ENCODE measurements around the gene NUDT21. TPM values are rescaled to one million over a fixed set of nuclear protein-coding genes. Genes with fewer than 3 reads are reported as not detected.
A peak's percentile ranks its signal among the peaks of the same experiment; 100 is the strongest.
"Not testable (repeated sequence)": the region's sequence is repeated elsewhere in the genome, so short reads cannot be mapped to it uniquely, and the experiment has no call there.

Gene NUDT21
- 10 to 100 TPM; 46.4 to 47.2 TPM for total RNA-seq

DNA sequence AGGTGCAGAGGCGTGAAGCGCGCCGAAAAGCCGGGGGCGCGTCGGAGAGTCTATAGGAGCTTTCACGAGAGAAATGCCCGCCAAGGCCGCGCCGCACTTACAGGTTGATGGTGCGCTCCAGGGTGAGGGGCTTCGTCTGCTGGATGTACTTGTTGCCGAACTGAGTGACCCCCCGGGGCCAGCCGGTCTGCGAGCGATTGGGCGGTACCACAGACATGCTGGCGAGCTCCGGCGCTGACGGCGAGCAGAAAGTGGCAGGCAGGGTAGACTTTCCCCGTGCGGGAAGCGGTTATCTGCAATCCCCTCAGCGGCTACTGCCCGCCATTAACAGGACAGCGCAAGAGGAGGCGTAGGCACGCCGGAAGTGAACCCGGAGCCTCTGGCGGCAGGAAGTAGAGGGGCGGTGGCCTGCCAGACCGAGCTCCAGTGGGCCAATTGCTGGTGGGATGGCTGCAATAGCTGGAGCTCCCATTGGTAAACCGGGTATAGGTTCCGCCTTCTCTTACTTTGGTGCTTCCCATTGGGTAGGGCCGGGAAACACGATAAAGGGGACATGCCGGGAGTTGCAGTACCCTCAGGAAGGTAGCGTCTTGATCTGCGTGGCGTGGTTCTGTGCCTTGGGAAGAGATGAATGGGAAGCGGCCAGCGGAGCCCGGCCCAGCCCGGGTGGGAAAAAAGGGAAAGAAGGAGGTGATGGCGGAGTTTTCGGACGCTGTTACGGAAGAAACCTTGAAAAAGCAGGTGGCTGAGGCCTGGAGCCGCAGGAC lies at the start of gene NUDT21, which contains the start of gene OGFOD1:
TSS of gene NUDT21 (minus strand) at position 347 of the 767 bp plus-strand sequence. CDS start at position 217, 130 bp downstream.
TSS of gene OGFOD1 (plus strand) at position 569 of the 767 bp plus-strand sequence. CDS start at position 628, 59 bp downstream.
- no peaks in the 10 kb centered on the region for H3K4me1 ChIP-seq (replicated peaks)
- H3K9me3 ChIP-seq = no peaks in the 10 kb centered on the region
- H3K4me3 ChIP-seq = peak within 1 kb of the TSS; percentile 75 to 91
- H3K27ac ChIP-seq = peak within 1 kb of the TSS; percentile 72 to 78
- TF ChIP-seq, protein P1, sequence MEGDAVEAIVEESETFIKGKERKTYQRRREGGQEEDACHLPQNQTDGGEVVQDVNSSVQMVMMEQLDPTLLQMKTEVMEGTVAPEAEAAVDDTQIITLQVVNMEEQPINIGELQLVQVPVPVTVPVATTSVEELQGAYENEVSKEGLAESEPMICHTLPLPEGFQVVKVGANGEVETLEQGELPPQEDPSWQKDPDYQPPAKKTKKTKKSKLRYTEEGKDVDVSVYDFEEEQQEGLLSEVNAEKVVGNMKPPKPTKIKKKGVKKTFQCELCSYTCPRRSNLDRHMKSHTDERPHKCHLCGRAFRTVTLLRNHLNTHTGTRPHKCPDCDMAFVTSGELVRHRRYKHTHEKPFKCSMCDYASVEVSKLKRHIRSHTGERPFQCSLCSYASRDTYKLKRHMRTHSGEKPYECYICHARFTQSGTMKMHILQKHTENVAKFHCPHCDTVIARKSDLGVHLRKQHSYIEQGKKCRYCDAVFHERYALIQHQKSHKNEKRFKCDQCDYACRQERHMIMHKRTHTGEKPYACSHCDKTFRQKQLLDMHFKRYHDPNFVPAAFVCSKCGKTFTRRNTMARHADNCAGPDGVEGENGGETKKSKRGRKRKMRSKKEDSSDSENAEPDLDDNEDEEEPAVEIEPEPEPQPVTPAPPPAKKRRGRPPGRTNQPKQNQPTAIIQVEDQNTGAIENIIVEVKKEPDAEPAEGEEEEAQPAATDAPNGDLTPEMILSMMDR (IDR thresholded peaks at IDR 0.05) = peak in 2 of 4 experiments; percentile 15 to 48
- TF ChIP-seq POLR2AphosphoS5 (IDR thresholded peaks at IDR 0.05) (peak; percentile 93), POLR2A (IDR thresholded peaks at IDR 0.05) (peak; percentile 58)
- H3K27me3 ChIP-seq (replicated peaks; ENCODE audit: insufficient read depth) = no peaks in the 10 kb centered on the region
- WGBS = under 1% methylated on average over 56 of the region's 56 CpGs
- H3K36me3 ChIP-seq = no peaks in the 10 kb centered on the region
- intact Hi-C loops (cut with DNase I) = no loop called here
- DNase-seq (ENCODE audit: low spot score) = peak; percentile 97

DNA sequence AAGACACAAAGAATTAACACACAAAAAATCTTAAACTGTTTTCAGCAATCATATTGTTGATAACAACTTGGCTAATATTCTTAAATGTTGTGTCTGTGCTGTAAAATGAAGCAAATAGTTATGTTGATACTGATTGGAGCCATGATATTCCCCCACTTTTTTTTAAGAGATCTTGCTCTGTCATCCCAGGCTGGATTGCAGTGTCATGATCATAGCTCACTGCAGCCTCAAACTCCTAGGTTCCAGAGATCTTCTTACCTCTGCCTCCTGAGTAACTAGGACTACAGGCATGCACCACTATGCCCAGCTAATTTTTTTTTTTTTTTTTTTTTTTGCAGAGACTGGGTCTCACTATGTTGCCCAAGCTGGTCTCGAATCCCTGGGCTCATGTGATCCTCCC lies 42.7 kb upstream of the NUDT21 start:
- DNase-seq (ENCODE audit: low spot score) = no peak
- Histone ChIP-seq H3K4me3 (no peak overlapping the region), H3K9me3 (no peaks in the 10 kb centered on the region), H3K36me3 (no peaks in the 10 kb centered on the region), H3K4me1 (replicated peaks) (no peaks in the 10 kb centered on the region), H3K27me3 (replicated peaks; ENCODE audit: insufficient read depth) (no peaks in the 10 kb centered on the region), H3K27ac (no peak overlapping the region)
- TF ChIP-seq POLR2AphosphoS5 (IDR thresholded peaks at IDR 0.05) = no peak
- intact Hi-C loops (cut with DNase I) = no loop called here
- WGBS = 93% methylated on average over 1 of the region's 1 CpG

DNA sequence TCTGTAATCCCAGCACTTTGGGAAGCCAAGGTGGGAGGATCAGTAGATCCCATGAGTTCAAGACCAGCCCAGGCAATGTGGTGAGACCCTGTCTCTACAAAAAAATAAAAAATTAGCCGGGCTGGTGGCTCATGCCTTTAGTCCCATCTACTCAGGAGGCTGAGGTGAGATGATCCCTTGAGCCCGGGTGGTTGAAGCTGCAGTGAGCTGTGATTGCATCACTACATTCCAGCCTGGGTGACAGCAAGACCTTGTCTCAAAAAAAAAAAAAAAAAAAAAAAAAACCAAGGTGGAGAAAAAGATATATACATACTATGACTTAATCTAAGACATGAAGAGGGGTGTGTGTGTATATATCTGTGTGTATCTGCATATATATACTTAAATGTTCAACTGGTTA lies 42.0 kb upstream of the NUDT21 start:
- TF ChIP-seq, protein P1 (IDR thresholded peaks at IDR 0.05) = no peak
- no peak for TF ChIP-seq POLR2AphosphoS5 (IDR thresholded peaks at IDR 0.05)
- no peak for TF ChIP-seq POLR2A (IDR thresholded peaks at IDR 0.05)
- Histone ChIP-seq H3K36me3 (no peaks in the 10 kb centered on the region), H3K9me3 (no peaks in the 10 kb centered on the region), H3K27me3 (replicated peaks; ENCODE audit: insufficient read depth) (no peaks in the 10 kb centered on the region), H3K27ac (no peak overlapping the region), H3K4me1 (replicated peaks) (no peaks in the 10 kb centered on the region), H3K4me3 (no peak overlapping the region)
- 89% methylated on average over 2 of the region's 2 CpGs for WGBS
- intact Hi-C loops (cut with DNase I) = no loop called here
- DNase-seq (ENCODE audit: low spot score) = no peak

DNA sequence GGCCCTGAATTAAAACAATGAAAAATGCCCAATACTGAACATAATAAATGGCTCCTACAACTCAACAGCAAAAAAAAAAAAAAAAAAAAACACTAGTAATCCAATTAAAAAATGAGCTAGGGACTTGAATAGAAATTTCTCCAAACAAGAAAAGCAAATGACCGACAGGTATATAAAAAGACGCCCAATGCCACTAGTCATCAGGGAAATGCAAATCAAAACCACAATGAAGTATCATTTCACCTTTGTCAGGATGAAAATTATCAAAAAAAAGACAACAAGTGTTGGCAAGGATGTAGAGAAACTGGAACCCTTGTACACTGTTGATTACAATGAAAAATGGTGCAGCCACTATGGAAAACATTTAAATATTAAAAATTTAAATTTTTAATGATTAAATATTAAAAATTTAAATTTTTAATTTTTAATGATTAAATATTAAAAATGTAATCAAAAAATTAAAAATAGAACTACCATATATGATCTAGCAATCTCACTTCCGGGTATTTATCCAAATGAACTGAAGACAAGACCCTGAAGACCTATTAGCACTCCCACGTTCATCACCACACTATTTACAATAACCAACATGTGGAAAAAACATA lies 40.6 kb upstream of the NUDT21 start:
- WGBS = 96% methylated on average over 4 of the region's 4 CpGs

DNA sequence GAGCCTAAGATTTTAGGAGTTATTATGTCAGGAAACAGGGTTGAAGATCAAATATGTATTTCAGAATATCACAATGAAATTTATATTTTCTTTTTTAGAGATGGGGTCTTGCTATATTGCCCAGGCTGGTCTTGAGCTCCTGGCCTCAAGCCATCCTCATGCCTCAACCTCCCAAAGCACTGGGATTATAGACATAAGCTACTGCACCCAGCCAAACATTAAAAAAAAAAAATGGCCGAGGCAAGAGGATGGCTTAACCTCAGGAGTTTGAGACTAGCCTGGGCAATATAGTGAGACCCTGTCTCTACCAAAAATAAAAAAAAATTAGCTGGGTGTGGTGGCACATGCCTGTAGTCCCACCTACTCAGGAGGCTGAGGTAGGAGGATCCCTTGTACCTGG lies 37.7 kb upstream of the NUDT21 start:
- H3K27ac ChIP-seq; H3K9me3 ChIP-seq; intact Hi-C loops (cut with DNase I); H3K4me1 ChIP-seq (replicated peaks); H3K36me3 ChIP-seq; DNase-seq (ENCODE audit: low spot score); H3K4me3 ChIP-seq; H3K27me3 ChIP-seq (replicated peaks; ENCODE audit: insufficient read depth): not testable (repeated sequence)
- WGBS = 92% methylated on average over 1 of the region's 1 CpG

More for the DNA sequence above, 40.6 kb upstream of the NUDT21 start:
- H3K4me1 ChIP-seq (replicated peaks) = no peaks in the 10 kb centered on the region
- no peaks in the 10 kb centered on the region for H3K9me3 ChIP-seq
- no peaks in the 10 kb centered on the region for H3K36me3 ChIP-seq
- no peak for DNase-seq (ENCODE audit: low spot score)
- H3K4me3 ChIP-seq = no peak overlapping the region
- no peaks in the 10 kb centered on the region for H3K27me3 ChIP-seq (replicated peaks; ENCODE audit: insufficient read depth)
- intact Hi-C loops (cut with DNase I) = no loop called here
- no peak overlapping the region for H3K27ac ChIP-seq
- TF ChIP-seq, protein P1 (IDR thresholded peaks at IDR 0.05) = no peak
- TF ChIP-seq POLR2AphosphoS5 (IDR thresholded peaks at IDR 0.05) = no peak
- no peak for TF ChIP-seq POLR2A (IDR thresholded peaks at IDR 0.05)
